AG10803 (cell line): ENCODE data around the gene RABGAP1L.

Experiments used
- DNase-seq: peaks from one replicate; pipeline ENCODE4 v3.0.0; 2010; ENCODE audit warnings: low read depth
- H3K4me3 ChIP-seq: 2 replicates; pipeline ENCODE4 v1.5.1; 2011; ENCODE audit warnings: mild to moderate bottlenecking, low read length, control low read depth
- CTCF ChIP-seq: conservative IDR thresholded peaks from 2 replicates; pipeline ENCODE4 v1.5.1; 2011; ENCODE audit warnings: mild to moderate bottlenecking, low read length, control low read depth, inconsistent platforms

Gene RABGAP1L

GRCh38 chr1:174366946-174367345 is 207.6 kb downstream of the RABGAP1L start:
- no peak for DNase-seq
- no peak for TF ChIP-seq CTCF
- no peak overlapping the region for H3K4me3 ChIP-seq

GRCh38 chr1:174367892-174368291 is 208.6 kb downstream of the RABGAP1L start:
- no peak for DNase-seq
- no peak overlapping the region for H3K4me3 ChIP-seq
- TF ChIP-seq CTCF, result no peak

- TF ChIP-seq CTCF, result no peak
- no peak overlapping the region for H3K4me3 ChIP-seq
- DNase-seq, result no peak
Measured at GRCh38 chr1:174376030-174376429, 216.7 kb downstream of the RABGAP1L start.

DNA sequence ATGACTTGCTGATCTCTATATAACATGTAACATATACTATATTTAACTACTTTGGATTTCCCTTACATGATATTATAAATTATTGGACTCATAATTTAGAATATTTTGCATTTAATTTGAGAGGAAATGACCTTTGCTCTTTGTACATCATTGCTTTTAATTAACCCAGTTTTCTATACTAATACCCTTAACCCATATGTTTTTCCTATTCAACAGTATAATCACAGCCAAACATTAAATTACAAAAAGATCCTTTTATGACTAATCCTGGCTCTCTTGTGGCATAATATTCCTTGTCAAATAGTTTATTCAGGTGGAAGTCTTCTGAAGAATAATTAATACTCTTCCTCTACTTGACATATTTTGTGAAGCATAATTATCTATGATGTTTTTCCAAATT is 232.4 kb downstream of the RABGAP1L start:
- H3K4me3 ChIP-seq, result no peak overlapping the region
- DNase-seq, result no peak
- no peak for TF ChIP-seq CTCF

- no peak for DNase-seq
- H3K4me3 ChIP-seq, result no peak overlapping the region
- no peak for TF ChIP-seq CTCF
Measured at GRCh38 chr1:174393885-174394284, 234.6 kb downstream of the RABGAP1L start.

GRCh38 chr1:174397261-174397660 is 237.9 kb downstream of the RABGAP1L start:
- no peak overlapping the region for H3K4me3 ChIP-seq
- no peak for TF ChIP-seq CTCF
- no peak for DNase-seq

DNA sequence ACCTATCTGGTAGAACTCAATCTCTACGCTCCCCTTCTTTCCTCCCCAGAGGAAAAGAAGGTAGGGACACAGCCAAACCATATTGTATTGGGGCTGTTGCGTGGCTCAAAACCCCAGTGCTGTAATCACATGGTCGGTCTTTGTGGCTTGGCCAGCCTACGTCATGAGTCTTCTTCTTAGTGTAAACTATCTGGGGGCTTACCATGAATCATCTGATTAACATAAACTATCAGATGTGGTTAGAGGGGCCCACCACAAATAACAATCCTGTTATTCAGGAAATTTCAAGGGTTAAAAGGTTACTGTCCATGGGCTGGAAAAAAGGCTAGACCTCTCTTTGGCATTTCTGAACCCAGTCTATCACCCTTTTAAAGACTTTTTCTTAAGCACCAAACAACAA is 238.9 kb downstream of the RABGAP1L start:
- no peak for TF ChIP-seq CTCF
- no peak for DNase-seq
- H3K4me3 ChIP-seq, result no peak overlapping the region
